Lung (tissue), 12 donors: ENCODE data around the gene AIP. TPM values are rescaled to one million over a fixed set of nuclear protein-coding genes. Genes with fewer than 3 reads are reported as not detected.
"Not testable (repeated sequence)": the region's sequence is repeated elsewhere in the genome, so short reads cannot be mapped to it uniquely, and the experiment has no call there.

Source experiments
- ATAC-seq: fragments of 200-7000 bp; cut with Tn5 transposase; one replicate; pipeline ENCODE4 v1.9.1; 2020; ENCODE audit warnings: moderate number of reproducible peaks; ENCODE audit not compliant: insufficient read depth, low FRiP score
- DNase-seq, 3 donors: peaks; one replicate each; pipeline ENCODE4 v3.0.0-alpha.2; 2013 to 2017
- H3K27ac ChIP-seq, 2 donors: one replicate each; pipeline ENCODE4 v1.5.1; 2013; ENCODE audit warnings: mild to moderate bottlenecking in 2 of 2, moderate library complexity in 2 of 2, control low read depth in 1 of 2, inconsistent platforms in 1 of 2, low read depth in 1 of 2, low read length in 1 of 2
- H3K27me3 ChIP-seq, 3 donors: one replicate each; pipeline ENCODE4 v1.5.1; 2013; ENCODE audit warnings: low read length in 2 of 3; ENCODE audit not compliant: control insufficient read depth in 3 of 3, insufficient read depth in 3 of 3
- H3K36me3 ChIP-seq, 4 donors: one replicate each; pipeline ENCODE4 v1.5.1; 2013; ENCODE audit warnings: low read length in 4 of 4, mild to moderate bottlenecking in 1 of 4, moderate library complexity in 1 of 4; ENCODE audit not compliant: control insufficient read depth in 4 of 4, insufficient read depth in 4 of 4
- H3K4me1 ChIP-seq, 5 donors: one replicate each; pipeline ENCODE4 v1.5.1; 2013; ENCODE audit warnings: low read length in 5 of 5, mild to moderate bottlenecking in 2 of 5, moderate library complexity in 1 of 5; ENCODE audit not compliant: control insufficient read depth in 5 of 5, insufficient read depth in 5 of 5
- H3K4me3 ChIP-seq: one replicate; pipeline ENCODE4 v1.5.1; 2013; ENCODE audit warnings: mild to moderate bottlenecking, control low read depth, moderate library complexity
- H3K9ac ChIP-seq, 2 donors: one replicate each; pipeline ENCODE4 v1.5.1; 2013; ENCODE audit warnings: low read length in 2 of 2, control low read depth in 1 of 2; ENCODE audit not compliant: insufficient read depth in 1 of 2
- H3K9me3 ChIP-seq, 4 donors: one replicate each; pipeline ENCODE4 v1.5.1; 2013; ENCODE audit warnings: low read length in 3 of 4, mild to moderate bottlenecking in 1 of 4, moderate library complexity in 1 of 4; ENCODE audit not compliant: control insufficient read depth in 4 of 4, insufficient read depth in 3 of 4
- WGBS, 2 donors: extraction: QIAGEN DNeasy Blood & Tissue Kit; methylation state at CpG; one replicate each; pipeline ENCODE4 v1.1.7; 2013; 5-methylcytosine and 5-hydroxymethylcytosine counted together
- polyA plus RNA-seq, 2 donors: library from polyadenylated mRNA; stranded (reverse); fragments of 200-250 nt; gene quantifications; one replicate each; pipeline ENCODE4 v1.2.1, GENCODE V29; 2013
- total RNA-seq, 2 donors: library from RNA; depleted of rRNA in 1 of 2; stranded (reverse); fragments of >200 nt in 1 of 2; gene quantifications; one replicate each; pipeline ENCODE4 v1.2.1, GENCODE V29; 2014 to 2021
- TF ChIP-seq, protein P1 (sequence below): IDR thresholded peaks from 2 replicates; pipeline ENCODE4 v1.5.1; 2012; ENCODE audit warnings: mild to moderate bottlenecking; ENCODE audit errors: control extremely low read depth, extremely low read depth
- donor health status: control.
- donor health status: control.
- donor health status: Bipolar disorder and iron deficiency.
- donor health status: healthy.
- donor health status: DM: yes; HTN: yes; CAD: no.

Gene AIP
- total and polyA plus RNA-seq, 4 donors: 60.0 to 126 (median 73.8) TPM

DNA sequence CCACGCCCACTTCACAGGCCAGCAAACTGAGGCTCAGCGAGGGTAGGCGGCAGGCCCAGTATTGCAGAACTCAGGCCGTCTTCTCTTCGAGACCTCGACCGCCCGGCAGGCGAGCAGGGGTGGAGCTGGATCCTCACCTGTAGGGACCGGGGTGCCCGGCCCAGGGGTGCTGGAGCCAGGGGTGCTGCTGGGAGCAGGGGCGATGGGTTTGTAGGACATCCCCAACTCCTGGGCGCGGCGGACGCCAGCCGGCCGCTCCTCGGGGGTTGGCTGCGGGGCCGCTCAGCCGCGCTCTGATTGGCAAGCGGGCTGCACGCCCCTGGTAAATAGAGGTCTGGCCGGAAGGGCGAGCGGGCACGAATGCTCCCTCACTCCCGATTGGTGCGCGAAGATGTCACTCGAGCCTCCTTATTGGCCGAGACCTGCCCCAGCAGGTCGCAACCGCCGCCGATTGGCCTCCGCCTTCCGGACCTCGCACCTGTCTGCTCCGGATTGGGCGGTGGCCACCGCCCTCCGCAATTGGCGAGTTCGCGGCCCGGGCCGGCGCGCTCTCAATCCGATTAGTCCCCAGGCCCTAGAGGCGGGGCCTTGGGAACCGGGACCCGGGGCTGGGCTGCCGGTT is 25.1 kb downstream of the AIP start, which contains the start of gene CDK2AP2:
Gene CDK2AP2, minus strand, starts transcription at position 299 of the 622 bp plus-strand sequence. Its CDS starts 80 bp downstream, at position 219.
- ATAC-seq (peak; percentile 86), DNase-seq (peak; percentile 97 to 99 (median 98))
- 0 to 1% methylated on average over 57 of the region's 57 CpGs for WGBS, 2 donors
- Histone ChIP-seq H3K9me3 (no peaks in the 10 kb centered on the region), H3K4me1 (peaks cover 0 to 34% (median 10%) of the 10 kb centered on the region in 5 donors), H3K36me3 (peaks cover 0 to 3% (median 0%) of the 10 kb centered on the region in 4 donors), H3K4me3 (peak within 1 kb of the TSS; percentile 66), H3K9ac (peak within 1 kb of the TSS in 1 of 2 donors; percentile 78), H3K27me3 (peaks cover 0 to 2% (median 0%) of the 10 kb centered on the region in 3 donors), H3K27ac (peak within 1 kb of the TSS; percentile 97 to 99)
- TF ChIP-seq, protein P1, sequence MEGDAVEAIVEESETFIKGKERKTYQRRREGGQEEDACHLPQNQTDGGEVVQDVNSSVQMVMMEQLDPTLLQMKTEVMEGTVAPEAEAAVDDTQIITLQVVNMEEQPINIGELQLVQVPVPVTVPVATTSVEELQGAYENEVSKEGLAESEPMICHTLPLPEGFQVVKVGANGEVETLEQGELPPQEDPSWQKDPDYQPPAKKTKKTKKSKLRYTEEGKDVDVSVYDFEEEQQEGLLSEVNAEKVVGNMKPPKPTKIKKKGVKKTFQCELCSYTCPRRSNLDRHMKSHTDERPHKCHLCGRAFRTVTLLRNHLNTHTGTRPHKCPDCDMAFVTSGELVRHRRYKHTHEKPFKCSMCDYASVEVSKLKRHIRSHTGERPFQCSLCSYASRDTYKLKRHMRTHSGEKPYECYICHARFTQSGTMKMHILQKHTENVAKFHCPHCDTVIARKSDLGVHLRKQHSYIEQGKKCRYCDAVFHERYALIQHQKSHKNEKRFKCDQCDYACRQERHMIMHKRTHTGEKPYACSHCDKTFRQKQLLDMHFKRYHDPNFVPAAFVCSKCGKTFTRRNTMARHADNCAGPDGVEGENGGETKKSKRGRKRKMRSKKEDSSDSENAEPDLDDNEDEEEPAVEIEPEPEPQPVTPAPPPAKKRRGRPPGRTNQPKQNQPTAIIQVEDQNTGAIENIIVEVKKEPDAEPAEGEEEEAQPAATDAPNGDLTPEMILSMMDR: no peak

DNA sequence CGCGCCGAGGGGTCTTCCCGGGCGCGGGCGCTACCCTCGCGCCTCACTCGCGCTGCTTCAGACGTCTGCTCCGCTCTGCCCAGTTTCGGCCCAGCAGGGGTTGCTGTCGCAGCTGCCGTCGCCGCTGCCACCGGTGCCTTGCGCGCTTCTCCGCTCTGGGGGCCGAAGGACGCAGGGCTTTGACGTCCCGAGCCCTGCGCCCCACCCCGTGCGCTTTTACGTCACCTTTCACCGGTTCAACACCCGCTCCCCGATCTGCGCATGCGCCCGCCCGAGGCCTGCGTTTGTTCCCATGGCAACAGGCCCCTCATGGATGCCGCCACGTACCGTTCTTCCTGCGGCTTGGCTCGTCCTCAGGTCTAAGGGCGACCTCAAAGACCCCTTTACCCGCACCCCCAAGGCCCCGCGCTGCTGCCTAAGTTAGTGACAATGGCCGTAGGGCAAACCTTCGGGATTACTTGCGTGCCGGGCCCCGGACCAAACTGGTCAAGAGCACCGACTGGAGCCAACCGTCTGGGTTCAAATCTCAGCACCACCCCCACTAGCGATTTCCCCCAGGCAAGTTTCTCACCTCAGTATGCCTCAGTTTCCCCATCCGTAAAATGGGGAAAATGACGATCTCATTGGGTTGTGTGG is 25.8 kb downstream of the AIP start:
- H3K9me3 ChIP-seq: no peaks in the 10 kb centered on the region
- WGBS, 2 donors: 1% methylated on average over 53 to 57 of the region's 57 CpGs
- peaks cover 0 to 30% (median 8%) of the 10 kb centered on the region in 5 donors for H3K4me1 ChIP-seq
- peaks cover 0 to 2% (median 0%) of the 10 kb centered on the region in 3 donors for H3K27me3 ChIP-seq
- H3K36me3 ChIP-seq: peaks cover 0 to 3% (median 0%) of the 10 kb centered on the region in 4 donors
- H3K9ac ChIP-seq: peak overlapping the region in 1 of 2 donors; percentile 78
- ATAC-seq: peak; percentile 56
- TF ChIP-seq, protein P1: no peak
- H3K4me3 ChIP-seq: peak overlapping the region; percentile 63
- H3K27ac ChIP-seq: peak overlapping the region; percentile 97 to 99
- DNase-seq: peak; percentile 95 to 96 (median 96)

DNA sequence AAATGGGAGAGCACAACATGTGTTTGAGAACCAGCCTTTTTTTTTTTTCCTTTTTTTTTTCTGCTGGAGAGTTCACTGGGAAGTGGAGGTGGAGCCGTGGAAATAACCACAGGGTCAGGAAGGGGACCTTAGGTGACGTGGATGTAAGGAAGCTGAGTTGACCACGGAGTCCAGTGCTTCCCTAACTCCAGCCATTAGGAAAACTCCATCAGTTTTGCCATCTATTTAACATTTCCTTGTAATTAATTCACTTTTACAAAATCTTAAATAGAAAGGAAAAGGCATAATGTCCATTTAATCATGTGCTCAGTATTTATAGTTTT is 27.2 kb downstream of the AIP start:
- WGBS, 2 donors: 25 to 35% methylated on average over 3 of the region's 3 CpGs
- DNase-seq: no peak
- H3K9ac ChIP-seq: no peak overlapping the region
- H3K27ac ChIP-seq: no peak overlapping the region
- no peak for ATAC-seq
- peaks cover 0 to 3% (median 0%) of the 10 kb centered on the region in 4 donors for H3K36me3 ChIP-seq
- H3K4me1 ChIP-seq: peaks cover 0 to 23% (median 4%) of the 10 kb centered on the region in 5 donors
- peaks cover 0 to 2% (median 0%) of the 10 kb centered on the region in 3 donors for H3K27me3 ChIP-seq
- TF ChIP-seq, protein P1: no peak
- H3K4me3 ChIP-seq: no peak overlapping the region
- no peaks in the 10 kb centered on the region for H3K9me3 ChIP-seq

DNA sequence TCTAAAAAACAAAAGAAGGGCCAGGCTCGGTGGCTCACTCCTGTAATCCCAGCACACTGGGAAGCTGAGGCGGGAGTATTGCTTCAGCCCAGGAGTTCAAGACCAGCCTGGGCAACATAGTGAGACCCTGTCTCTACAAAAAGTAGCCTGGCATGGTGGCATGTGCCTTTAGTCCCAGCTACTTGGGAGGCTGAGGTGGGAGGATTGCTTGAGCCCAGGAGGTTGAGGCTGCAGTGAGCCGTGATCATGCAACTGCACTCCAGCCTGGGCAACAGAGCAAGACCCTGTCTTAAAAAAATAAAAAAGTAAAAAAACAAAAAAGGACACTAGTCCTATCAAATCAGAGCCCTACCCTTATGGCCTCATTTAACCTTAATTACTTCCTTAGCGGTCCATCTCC is 28.7 kb downstream of the AIP start:
- ATAC-seq: not testable (repeated sequence)

More for the DNA sequence above, 28.7 kb downstream of the AIP start:
- WGBS, 2 donors: 89 to 92% methylated on average over 4 of the region's 4 CpGs
- not testable (repeated sequence) for H3K27ac ChIP-seq, H3K4me3 ChIP-seq, H3K9me3 ChIP-seq, H3K27me3 ChIP-seq, DNase-seq, H3K9ac ChIP-seq, H3K36me3 ChIP-seq
- H3K4me1 ChIP-seq: peaks cover 0 to 12% (median 3%) of the 10 kb centered on the region in 5 donors
